PC-3 (cell line): ENCODE data around the gene RYR2. TPM values are rescaled to one million over a fixed set of nuclear protein-coding genes. Genes with fewer than 3 reads are reported as not detected.
"Not testable (repeated sequence)": the region's sequence is repeated elsewhere in the genome, so short reads cannot be mapped to it uniquely, and the experiment has no call there.

ENCODE experiments used
- ATAC-seq: fragments of 200-7000 bp; cut with Tn5 transposase; 2 replicates; pipeline ENCODE4 v1.9.1; 2020; ENCODE audit warnings: mild to moderate bottlenecking, moderate library complexity
- BruUV-seq: library from RNA; stranded (reverse); fragments of 400-500 nt; replicated peaks from 2 replicates; lab custom pipeline; 2021; lab: Mats Ljungman, UMichigan
- CTCF ChIA-PET: fragments of 300-600 bp; sonication (Branson Sonifier 250); formaldehyde crosslinking; loops from one replicate; lab custom pipeline; 2022; ENCODE audit warnings: antibody characterized with exemption; lab: Charles Lee
- POLR2A ChIA-PET: fragments of 300-600 bp; sonication (Branson Sonifier 250); formaldehyde crosslinking; loops from one replicate; lab custom pipeline; 2022; ENCODE audit warnings: antibody characterized with exemption; ENCODE audit not compliant: unreplicated experiment; lab: Charles Lee
- DNase-seq: peaks from one replicate; pipeline ENCODE4 v3.0.0-alpha.2; 2015
- H2AFZ ChIP-seq: fragments of 300-600 bp; sonication (generic); 2 replicates; pipeline ENCODE4 v1.6.0; 2016; ENCODE audit warnings: antibody characterized with exemption, low read length
- H3F3A ChIP-seq: fragments of 300-600 bp; sonication (generic); one replicate; pipeline ENCODE4 v1.6.0; 2017; ENCODE audit warnings: antibody characterized with exemption, low read length, control low read depth, mild to moderate bottlenecking; ENCODE audit not compliant: unreplicated experiment
- H3K27ac ChIP-seq: fragments of 300-600 bp; sonication (generic); 2 replicates; pipeline ENCODE4 v1.5.1; 2016; ENCODE audit warnings: mild to moderate bottlenecking, low read length
- H3K27me3 ChIP-seq: fragments of 300-600 bp; sonication (generic); 2 replicates; pipeline ENCODE4 v1.6.1; 2016; ENCODE audit warnings: low read length, mixed read lengths
- H3K36me3 ChIP-seq: fragments of 300-600 bp; sonication (generic); 2 replicates; pipeline ENCODE4 v1.6.1; 2016; ENCODE audit warnings: low read depth, mixed run types, low read length, mixed read lengths
- H3K4me1 ChIP-seq: fragments of 300-600 bp; sonication (generic); 2 replicates; pipeline ENCODE4 v1.5.1; 2016; ENCODE audit warnings: low read length; ENCODE audit not compliant: insufficient read depth
- H3K4me2 ChIP-seq: fragments of 300-600 bp; sonication (generic); 2 replicates; pipeline ENCODE4 v1.6.0; 2016; ENCODE audit warnings: low read length
- H3K4me3 ChIP-seq: fragments of 300-600 bp; sonication (generic); 2 replicates; pipeline ENCODE4 v1.5.1; 2016; ENCODE audit warnings: mild to moderate bottlenecking, low read length, mixed read lengths
- H3K79me2 ChIP-seq: fragments of 300-600 bp; sonication (generic); 2 replicates; pipeline ENCODE4 v1.6.1; 2017; ENCODE audit warnings: low read length, mixed read lengths
- H3K9ac ChIP-seq: fragments of 300-600 bp; sonication (generic); 2 replicates; pipeline ENCODE4 v1.6.0; 2016; ENCODE audit warnings: mild to moderate bottlenecking, low read length
- H3K9me2 ChIP-seq: fragments of 300-600 bp; sonication (generic); replicated peaks from 2 replicates; pipeline ENCODE4 v1.6.1; 2016; ENCODE audit warnings: mixed run types, low read length, mixed read lengths
- H3K9me3 ChIP-seq: fragments of 300-600 bp; sonication (generic); 2 replicates; pipeline ENCODE4 v1.6.1; 2016; ENCODE audit warnings: low read length, mixed read lengths
- H4K20me1 ChIP-seq: fragments of 300-600 bp; sonication (generic); 2 replicates; pipeline ENCODE4 v1.6.1; 2016; ENCODE audit warnings: low read length, mixed read lengths
- EZH2 ChIP-seq: fragments of 300-600 bp; sonication (generic); IDR thresholded peaks from one replicate; pipeline ENCODE4 v1.6.1; 2017; ENCODE audit warnings: antibody characterized with exemption, mild to moderate bottlenecking, low read length; ENCODE audit not compliant: unreplicated experiment
- EZH2phosphoT487 ChIP-seq: fragments of 300-600 bp; sonication (generic); IDR thresholded peaks from 2 replicates; pipeline ENCODE4 v1.6.1; 2018; ENCODE audit warnings: mild to moderate bottlenecking, antibody characterized with exemption, low read length, borderline replicate concordance
- intact Hi-C: fragments of 100-400 bp; cut with micrococcal nuclease; formaldehyde crosslinking; loops from 2 replicates; pipeline ENCODE4 v1.9.0; 2023
- total RNA-seq: library from RNA; depleted of rRNA; stranded (reverse); fragments of >200 nt; gene quantifications from 2 replicates; pipeline ENCODE4 v1.2.3, GENCODE V29; 2014
- TF ChIP-seq, protein P1 (sequence below): fragments of 300-600 bp; sonication (generic); conservative IDR thresholded peaks from 2 replicates; pipeline ENCODE4 v1.5.1; 2017; ENCODE audit warnings: antibody characterized with exemption, low read depth, mild to moderate bottlenecking, low read length

RYR2 gene
- total RNA-seq, 1 experiment from 2014 or later, result not detected

- Histone ChIP-seq H3F3A (no peaks in the 10 kb centered on the region), H4K20me1 (no peaks in the 10 kb centered on the region), H3K4me3 (no peak overlapping the region), H3K4me1 (no peaks in the 10 kb centered on the region), H2AFZ (no peak overlapping the region), H3K4me2 (no peak overlapping the region), H3K9ac (no peak overlapping the region), H3K27ac (no peak overlapping the region), H3K27me3 (no peaks in the 10 kb centered on the region; the same call in 1 of the 2 replicates), H3K9me3 (no peaks in the 10 kb centered on the region), H3K79me2 (no peaks in the 10 kb centered on the region), H3K9me2 (no peaks in the 10 kb centered on the region), H3K36me3 (no peaks in the 10 kb centered on the region)
- no TSS peak for BruUV-seq
- TF ChIP-seq EZH2, result no peak
- TF ChIP-seq, protein P1, sequence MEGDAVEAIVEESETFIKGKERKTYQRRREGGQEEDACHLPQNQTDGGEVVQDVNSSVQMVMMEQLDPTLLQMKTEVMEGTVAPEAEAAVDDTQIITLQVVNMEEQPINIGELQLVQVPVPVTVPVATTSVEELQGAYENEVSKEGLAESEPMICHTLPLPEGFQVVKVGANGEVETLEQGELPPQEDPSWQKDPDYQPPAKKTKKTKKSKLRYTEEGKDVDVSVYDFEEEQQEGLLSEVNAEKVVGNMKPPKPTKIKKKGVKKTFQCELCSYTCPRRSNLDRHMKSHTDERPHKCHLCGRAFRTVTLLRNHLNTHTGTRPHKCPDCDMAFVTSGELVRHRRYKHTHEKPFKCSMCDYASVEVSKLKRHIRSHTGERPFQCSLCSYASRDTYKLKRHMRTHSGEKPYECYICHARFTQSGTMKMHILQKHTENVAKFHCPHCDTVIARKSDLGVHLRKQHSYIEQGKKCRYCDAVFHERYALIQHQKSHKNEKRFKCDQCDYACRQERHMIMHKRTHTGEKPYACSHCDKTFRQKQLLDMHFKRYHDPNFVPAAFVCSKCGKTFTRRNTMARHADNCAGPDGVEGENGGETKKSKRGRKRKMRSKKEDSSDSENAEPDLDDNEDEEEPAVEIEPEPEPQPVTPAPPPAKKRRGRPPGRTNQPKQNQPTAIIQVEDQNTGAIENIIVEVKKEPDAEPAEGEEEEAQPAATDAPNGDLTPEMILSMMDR, result no peak
- intact Hi-C loops, result no loop called here
- no peak for ATAC-seq
- no peak for DNase-seq
- ChIA-PET POLR2A (no interaction called here), CTCF (no interaction called here)
These were observed 316.6 kb downstream of the RYR2 start for GRCh38 chr1:237358555-237358954.

DNA sequence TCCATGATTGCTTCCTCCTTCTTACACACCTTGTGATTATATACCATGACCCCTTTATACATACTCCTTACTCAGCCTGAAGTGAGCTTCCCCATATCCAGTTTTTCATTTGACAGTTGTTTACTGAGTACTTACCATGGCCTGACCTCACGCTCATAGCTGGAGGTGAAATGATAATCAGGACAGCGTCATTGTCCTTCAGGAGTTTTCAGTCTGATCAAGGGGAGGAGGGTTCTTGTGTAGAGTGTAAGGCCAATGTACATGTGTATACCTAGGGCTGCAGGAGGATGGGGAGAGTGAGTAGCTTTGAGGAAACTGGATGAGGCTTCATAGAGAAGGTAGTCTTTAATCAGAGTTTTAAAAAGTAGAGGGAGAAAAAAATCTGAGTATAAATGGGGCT lies 325.8 kb downstream of the RYR2 start:
- no peak overlapping the region for H3K27ac ChIP-seq
- no peak overlapping the region for H3K9ac ChIP-seq
- no peaks in the 10 kb centered on the region for H3K9me3 ChIP-seq
- no peak overlapping the region for H3K4me3 ChIP-seq
- no peak overlapping the region for H3K4me2 ChIP-seq
- H3K9me2 ChIP-seq, result no peaks in the 10 kb centered on the region
- H2AFZ ChIP-seq, result no peak overlapping the region
- H3F3A ChIP-seq, result no peaks in the 10 kb centered on the region
- no peaks in the 10 kb centered on the region for H3K4me1 ChIP-seq
- no peak for ATAC-seq
- intact Hi-C loops, result no loop called here
- no peaks in the 10 kb centered on the region for H3K36me3 ChIP-seq
- no peak for TF ChIP-seq EZH2phosphoT487
- TF ChIP-seq EZH2, result no peak
- TF ChIP-seq, protein P1, result no peak
- H3K79me2 ChIP-seq, result no peaks in the 10 kb centered on the region
- DNase-seq, result no peak
- H3K27me3 ChIP-seq, result peaks cover 3% of the 10 kb centered on the region; the same call in 1 of the 2 replicates
- no TSS peak for BruUV-seq
- POLR2A ChIA-PET, result no interaction called here
- CTCF ChIA-PET, result no interaction called here
- H4K20me1 ChIP-seq, result no peaks in the 10 kb centered on the region

- ATAC-seq, POLR2A ChIA-PET, H3K27me3 ChIP-seq, H2AFZ ChIP-seq, H3K9ac ChIP-seq, BruUV-seq, H3K4me1 ChIP-seq, CTCF ChIA-PET, H3K27ac ChIP-seq, H3K36me3 ChIP-seq, H3F3A ChIP-seq, H3K4me3 ChIP-seq, H4K20me1 ChIP-seq, intact Hi-C loops, H3K9me3 ChIP-seq, H3K79me2 ChIP-seq, H3K9me2 ChIP-seq, DNase-seq, H3K4me2 ChIP-seq: not testable (repeated sequence)
These were observed 329.5 kb downstream of the RYR2 start for GRCh38 chr1:237371477-237371876.
